ENCODE results near the gene ZFPM1.

The ZFPM1 gene

GRCh38 chr16:88535191-88535856 is 82.2 kb downstream of the ZFPM1 start:
- H3K4me3 ChIP-seq (ENCODE audit: insufficient read depth, low read length, poor library complexity, severe bottlenecking), result no peak overlapping the region
- no peaks in the 10 kb centered on the region for H3K36me3 ChIP-seq (ENCODE audit: low read length)
- no peaks in the 10 kb centered on the region for H3K79me2 ChIP-seq (ENCODE audit: insufficient read depth, low read length)
- H3K9me2 ChIP-seq (replicated peaks; ENCODE audit: insufficient read depth, low read length), result no peaks in the 10 kb centered on the region
- no peak overlapping the region for H3K9ac ChIP-seq (ENCODE audit: low read length)
- H4K20me1 ChIP-seq (ENCODE audit: low read depth, low read length), result no peaks in the 10 kb centered on the region
- H3K9me3 ChIP-seq (ENCODE audit: insufficient read depth, low read length), result no peaks in the 10 kb centered on the region
- H3K27ac ChIP-seq (ENCODE audit: low read depth, low read length), result no peak overlapping the region
- TF ChIP-seq EZH2phosphoT487 (conservative IDR thresholded peaks at IDR 0.05; ENCODE audit: low read length) (no peak), CTCF (IDR thresholded peaks at IDR 0.05; ENCODE audit: insufficient read depth, low read length, poor library complexity, severe bottlenecking) (no peak)
- H3K4me2 ChIP-seq (ENCODE audit: low read depth, low read length, poor library complexity, severe bottlenecking), result no peak overlapping the region
- no peaks in the 10 kb centered on the region for H3K27me3 ChIP-seq (ENCODE audit: low read length)
- no peak overlapping the region for H2AFZ ChIP-seq (ENCODE audit: low read depth, low read length, severe bottlenecking)
- H3F3A ChIP-seq (ENCODE audit: insufficient read depth), result no peaks in the 10 kb centered on the region

GRCh38 chr16:88535857-88536222 is 82.8 kb downstream of the ZFPM1 start:
- Histone ChIP-seq H3K9ac (ENCODE audit: low read length) (no peak overlapping the region), H3K9me3 (ENCODE audit: insufficient read depth, low read length) (no peaks in the 10 kb centered on the region), H3F3A (ENCODE audit: insufficient read depth) (no peaks in the 10 kb centered on the region), H4K20me1 (ENCODE audit: low read depth, low read length) (no peaks in the 10 kb centered on the region), H2AFZ (ENCODE audit: low read depth, low read length, severe bottlenecking) (no peak overlapping the region), H3K79me2 (ENCODE audit: insufficient read depth, low read length) (no peaks in the 10 kb centered on the region), H3K27me3 (ENCODE audit: low read length) (no peaks in the 10 kb centered on the region), H3K27ac (ENCODE audit: low read depth, low read length) (no peak overlapping the region), H3K4me2 (ENCODE audit: low read depth, low read length, poor library complexity, severe bottlenecking) (no peak overlapping the region), H3K36me3 (ENCODE audit: low read length) (no peaks in the 10 kb centered on the region), H3K4me3 (ENCODE audit: insufficient read depth, low read length, poor library complexity, severe bottlenecking) (no peak overlapping the region), H3K9me2 (replicated peaks; ENCODE audit: insufficient read depth, low read length) (no peaks in the 10 kb centered on the region)
- no peak for TF ChIP-seq EZH2phosphoT487 (conservative IDR thresholded peaks at IDR 0.05; ENCODE audit: low read length)
- no peak for TF ChIP-seq CTCF (IDR thresholded peaks at IDR 0.05; ENCODE audit: insufficient read depth, low read length, poor library complexity, severe bottlenecking)

- Histone ChIP-seq H3K4me3 (ENCODE audit: insufficient read depth, low read length, poor library complexity, severe bottlenecking) (no peak overlapping the region), H3K79me2 (ENCODE audit: insufficient read depth, low read length) (no peaks in the 10 kb centered on the region), H3F3A (ENCODE audit: insufficient read depth) (no peaks in the 10 kb centered on the region), H3K9ac (ENCODE audit: low read length) (no peak overlapping the region), H3K9me3 (ENCODE audit: insufficient read depth, low read length) (no peaks in the 10 kb centered on the region), H3K9me2 (replicated peaks; ENCODE audit: insufficient read depth, low read length) (no peaks in the 10 kb centered on the region), H3K27me3 (ENCODE audit: low read length) (no peaks in the 10 kb centered on the region), H4K20me1 (ENCODE audit: low read depth, low read length) (no peaks in the 10 kb centered on the region), H3K36me3 (ENCODE audit: low read length) (no peaks in the 10 kb centered on the region), H3K27ac (ENCODE audit: low read depth, low read length) (no peak overlapping the region), H2AFZ (ENCODE audit: low read depth, low read length, severe bottlenecking) (no peak overlapping the region), H3K4me2 (ENCODE audit: low read depth, low read length, poor library complexity, severe bottlenecking) (no peak overlapping the region)
- TF ChIP-seq CTCF (IDR thresholded peaks at IDR 0.05; ENCODE audit: insufficient read depth, low read length, poor library complexity, severe bottlenecking) (no peak), EZH2phosphoT487 (conservative IDR thresholded peaks at IDR 0.05; ENCODE audit: low read length) (no peak)
Observed at GRCh38 chr16:88536510-88536909, 83.4 kb downstream of the ZFPM1 start.

All from SU-DHL-6 (cell line).